RPMI8226 (cell line): ENCODE data around the gene GLIPR1.
"Not testable (repeated sequence)": the region's sequence is repeated elsewhere in the genome, so short reads cannot be mapped to it uniquely, and the experiment has no call there.

Source experiments
- DNase-seq: peaks from one replicate; pipeline ENCODE4 v3.0.0-alpha.2; 2015

The GLIPR1 gene

DNA sequence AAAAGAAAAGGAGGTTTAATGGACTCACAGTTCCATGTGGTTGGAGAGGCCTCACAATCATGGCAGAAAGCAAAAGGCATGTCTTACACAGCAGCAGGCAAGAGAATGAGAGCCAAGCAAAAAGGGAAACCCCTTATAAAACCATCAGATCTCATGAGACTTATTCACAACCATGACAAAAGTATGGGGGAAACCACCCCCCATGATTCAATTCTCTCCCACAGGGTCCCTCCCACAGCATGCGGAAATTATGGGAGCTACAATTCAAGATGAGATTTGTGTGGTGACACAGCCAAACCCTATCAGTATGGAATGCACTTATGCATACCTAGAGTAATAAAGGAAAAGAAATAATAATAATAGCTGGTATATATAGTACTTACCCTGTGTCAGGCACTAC is 4.5 kb upstream of the GLIPR1 start:
- DNase-seq: no peak

DNA sequence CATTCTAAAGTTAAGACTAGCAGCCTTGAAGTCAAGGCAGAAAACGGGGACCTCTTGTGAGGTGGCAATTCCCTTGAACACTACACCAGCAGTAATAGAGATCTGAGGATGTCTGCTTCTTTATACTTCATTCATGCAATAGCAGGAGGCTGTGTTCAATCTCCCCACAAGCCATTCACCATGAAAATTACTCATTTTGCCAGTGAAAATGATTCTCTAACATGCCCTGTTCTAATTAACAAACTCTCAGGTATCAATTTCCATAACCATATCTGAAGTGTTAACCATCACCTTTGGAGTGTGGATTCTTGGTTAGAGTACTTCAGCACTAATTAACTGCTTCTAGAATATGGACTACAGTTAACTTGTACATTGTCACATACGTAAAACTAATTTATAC is 3.4 kb upstream of the GLIPR1 start:
- DNase-seq: no peak

DNA sequence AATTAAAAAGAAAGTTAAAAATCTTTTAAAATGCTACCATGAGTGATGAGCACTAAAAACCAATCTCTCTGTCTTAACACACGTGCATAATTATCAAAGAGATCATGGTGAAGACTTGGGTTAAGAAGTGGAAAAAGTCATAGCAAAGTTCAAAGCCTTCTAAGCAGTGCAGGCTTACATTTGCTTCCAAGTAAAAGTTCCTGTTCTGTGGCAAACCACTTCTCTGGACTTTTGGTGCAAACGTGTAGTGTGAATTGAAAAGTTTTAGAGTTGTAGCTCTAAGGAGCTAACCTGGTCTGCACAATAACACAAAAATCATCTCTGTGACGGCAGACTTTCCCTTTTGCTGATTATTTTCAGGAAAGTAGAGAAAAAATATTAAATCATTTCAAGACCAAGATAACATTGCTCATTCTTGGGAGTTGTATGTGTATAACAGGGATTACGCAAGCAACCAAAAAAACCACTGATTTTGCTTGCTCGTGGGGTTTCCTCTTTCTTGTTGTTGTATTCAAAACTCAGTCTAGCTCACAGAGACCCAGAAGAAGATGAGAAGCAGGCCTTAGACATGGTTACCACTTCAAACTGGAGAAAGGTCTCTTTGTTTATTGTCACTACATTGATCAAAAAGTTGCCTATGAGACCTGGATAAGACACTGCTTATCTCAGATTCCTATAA is 2.3 kb upstream of the GLIPR1 start:
- DNase-seq: no peak

DNA sequence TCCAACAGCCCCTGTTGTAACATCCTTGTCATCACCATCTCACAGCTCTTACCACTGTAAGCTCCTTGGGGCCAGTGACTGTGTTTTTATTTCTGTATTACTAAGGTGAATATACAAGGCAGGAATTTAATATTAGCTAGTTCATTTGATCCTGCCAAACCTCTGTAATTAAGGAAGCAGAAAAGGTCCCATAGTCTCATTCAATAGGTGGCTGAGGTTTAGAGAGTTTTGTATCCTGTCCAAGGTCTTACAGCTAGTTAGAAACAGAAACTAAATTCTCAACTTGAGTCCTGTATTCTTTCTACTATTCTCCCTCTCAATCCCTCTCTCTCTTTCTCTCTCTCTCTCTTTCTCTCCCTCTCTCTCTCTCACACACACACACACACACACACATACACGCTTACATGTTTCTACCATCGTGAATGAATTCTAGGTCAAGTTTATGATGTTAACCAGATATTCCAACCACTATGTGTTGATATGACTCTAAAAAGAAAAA is 543 bp upstream of the GLIPR1 start:
- DNase-seq: peak; percentile 17

DNA sequence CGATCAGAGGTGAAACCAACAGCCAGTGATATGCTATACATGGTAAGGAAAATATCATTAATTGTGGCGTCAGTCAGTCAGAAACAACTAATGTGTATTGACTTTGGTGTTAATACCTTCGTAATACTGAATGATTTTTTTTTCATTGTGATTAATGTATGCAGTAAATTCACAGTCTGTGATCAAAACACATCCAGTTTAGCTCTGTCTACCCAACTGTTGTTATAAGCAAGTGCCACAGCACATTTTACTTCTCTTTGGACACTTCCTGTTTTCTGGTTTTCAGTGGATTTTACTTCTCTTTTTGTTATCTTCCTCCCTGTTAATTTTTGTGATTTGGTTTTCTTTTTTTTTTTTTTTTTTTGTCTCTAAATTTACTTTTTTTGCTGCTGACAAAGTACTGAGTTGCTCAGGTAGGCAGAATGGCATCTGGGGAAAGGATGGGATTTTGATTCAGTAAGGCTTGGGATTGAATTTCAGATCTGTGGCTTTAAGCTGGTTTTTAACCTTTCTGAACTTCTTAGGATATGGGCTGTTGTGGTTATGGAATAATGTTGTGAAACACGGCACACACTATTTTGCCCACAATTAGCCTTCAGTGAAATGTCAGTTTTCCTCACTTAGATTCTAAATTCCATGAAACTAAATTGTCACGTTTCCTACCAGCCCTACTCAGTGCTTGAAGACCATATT is 604 bp downstream of the GLIPR1 start:
- DNase-seq: peak; percentile 26

DNA sequence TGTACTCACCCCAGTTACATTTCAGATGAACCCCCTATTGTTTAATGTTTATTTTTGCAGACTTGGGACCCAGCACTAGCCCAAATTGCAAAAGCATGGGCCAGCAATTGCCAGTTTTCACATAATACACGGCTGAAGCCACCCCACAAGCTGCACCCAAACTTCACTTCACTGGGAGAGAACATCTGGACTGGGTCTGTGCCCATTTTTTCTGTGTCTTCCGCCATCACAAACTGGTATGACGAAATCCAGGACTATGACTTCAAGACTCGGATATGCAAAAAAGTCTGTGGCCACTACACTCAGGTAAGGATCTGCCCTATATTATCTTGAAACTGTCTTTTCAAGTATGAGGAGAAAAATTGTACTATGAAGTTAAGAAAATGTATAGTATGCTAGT is 1.2 kb downstream of the GLIPR1 start:
- no peak for DNase-seq

DNA sequence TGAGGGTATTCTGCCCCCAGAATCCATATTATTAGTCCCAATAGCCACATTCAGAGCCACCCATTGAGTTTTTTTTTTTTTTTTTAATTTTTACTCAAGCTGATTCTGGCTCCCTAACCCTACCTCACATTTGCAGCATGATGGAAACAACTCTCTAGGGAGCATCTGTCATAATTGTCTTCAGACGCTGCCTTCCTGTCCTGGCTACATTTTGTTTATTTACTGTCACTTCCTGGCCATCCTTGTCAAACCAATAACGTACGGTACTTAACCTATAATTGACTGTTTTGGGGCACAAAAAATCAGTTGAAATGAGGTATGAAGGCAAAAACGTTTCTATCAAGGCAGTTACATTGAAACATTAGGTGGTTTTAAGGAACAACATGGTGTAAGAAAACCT is 2.1 kb downstream of the GLIPR1 start:
- DNase-seq: no peak

DNA sequence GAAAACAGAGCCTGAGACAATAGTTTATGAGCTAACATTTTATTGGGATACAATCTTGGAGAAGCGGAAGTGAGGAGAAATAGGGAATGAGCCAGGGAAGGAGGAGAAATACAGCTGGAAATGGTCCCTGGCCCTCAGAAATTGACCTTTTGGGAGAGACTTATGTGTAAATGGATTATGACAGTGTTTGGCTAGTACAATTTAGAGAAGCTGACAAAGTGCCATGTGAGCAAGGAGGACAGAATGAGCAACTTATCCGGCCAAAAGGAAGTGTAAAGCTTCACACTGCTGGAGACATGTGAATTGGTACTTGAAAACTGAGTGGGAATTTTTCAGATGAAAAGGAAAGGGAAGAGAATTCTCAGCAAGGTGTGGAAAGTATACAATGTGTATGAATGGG is 2.9 kb downstream of the GLIPR1 start:
- DNase-seq: no peak

DNA sequence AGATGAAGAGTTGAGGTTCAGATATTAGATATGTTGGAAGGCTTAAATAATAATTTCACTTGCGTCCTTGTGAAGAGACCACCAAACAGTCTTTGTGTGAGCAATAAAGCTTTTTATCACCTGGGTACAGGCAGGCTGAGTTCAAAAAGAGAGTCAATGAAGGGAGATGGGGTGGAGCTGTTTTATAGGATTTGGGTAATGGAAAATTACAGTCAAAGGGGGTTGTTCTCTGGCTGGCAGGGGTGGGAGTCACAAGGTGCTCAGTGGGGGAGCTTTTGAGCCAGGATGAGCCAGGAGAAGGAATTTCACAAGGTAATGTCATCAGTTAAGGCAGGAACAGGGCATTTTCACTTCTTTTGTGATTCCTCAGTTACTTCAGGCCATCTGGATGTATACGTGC is 3.9 kb downstream of the GLIPR1 start:
- not testable (repeated sequence) for DNase-seq

DNA sequence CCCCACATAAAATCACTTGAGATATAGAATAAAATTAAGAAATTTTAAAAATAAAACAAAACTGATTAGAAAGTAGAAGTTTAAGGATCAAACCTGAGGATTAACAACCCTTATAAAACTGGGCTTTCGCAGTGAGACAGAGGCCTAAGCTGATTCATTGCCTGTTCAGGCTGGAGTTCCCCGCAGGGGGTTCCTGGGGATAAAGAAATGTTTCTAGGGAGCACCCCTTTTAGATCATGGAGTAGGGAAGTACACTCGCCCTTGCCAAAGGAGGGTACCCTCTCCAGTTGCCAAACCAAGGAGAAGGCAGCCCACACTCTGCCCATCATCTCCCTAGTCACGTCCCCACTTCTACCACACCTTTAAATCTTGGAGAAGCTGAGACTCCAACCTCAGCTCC is 6.8 kb downstream of the GLIPR1 start:
- DNase-seq: no peak

DNA sequence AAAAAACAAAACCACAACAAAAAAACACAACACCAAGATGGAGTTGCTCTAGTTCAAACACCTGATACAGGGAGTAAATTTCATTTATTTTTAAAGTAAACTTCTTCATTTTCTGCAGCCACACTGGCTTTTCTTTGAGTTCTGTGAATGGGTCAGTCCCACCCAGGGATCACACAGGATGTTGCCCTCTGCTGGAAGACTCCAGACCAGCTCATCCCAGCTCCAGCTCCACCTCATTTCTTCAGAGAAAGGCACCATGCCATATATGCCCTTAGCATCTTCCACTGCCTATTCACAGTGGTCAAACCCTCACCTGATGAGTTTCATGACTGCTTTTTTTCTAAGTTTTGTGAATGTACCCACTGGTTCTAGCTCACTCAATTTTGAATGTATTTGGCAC is 8.0 kb downstream of the GLIPR1 start:
- DNase-seq: peak; percentile 22

DNA sequence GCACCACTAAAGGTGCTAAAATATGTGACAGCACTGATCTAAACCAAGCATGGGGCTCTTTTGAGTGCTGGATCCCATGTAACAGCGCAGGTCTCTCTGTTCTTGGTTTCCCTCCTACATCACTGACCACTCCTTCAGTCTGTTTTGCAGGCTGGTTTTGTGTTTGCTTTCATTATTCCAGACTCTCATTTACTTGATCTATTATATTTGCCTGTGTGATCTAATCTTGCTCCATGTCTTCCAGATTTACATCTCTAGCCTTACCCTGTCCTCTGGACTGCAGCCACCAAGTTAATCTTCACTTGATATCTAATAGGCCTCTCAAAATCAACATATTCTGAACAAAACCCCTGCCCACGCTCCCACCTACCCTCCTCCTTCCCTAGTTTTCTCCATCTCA is 8.6 kb downstream of the GLIPR1 start:
- no peak for DNase-seq

DNA sequence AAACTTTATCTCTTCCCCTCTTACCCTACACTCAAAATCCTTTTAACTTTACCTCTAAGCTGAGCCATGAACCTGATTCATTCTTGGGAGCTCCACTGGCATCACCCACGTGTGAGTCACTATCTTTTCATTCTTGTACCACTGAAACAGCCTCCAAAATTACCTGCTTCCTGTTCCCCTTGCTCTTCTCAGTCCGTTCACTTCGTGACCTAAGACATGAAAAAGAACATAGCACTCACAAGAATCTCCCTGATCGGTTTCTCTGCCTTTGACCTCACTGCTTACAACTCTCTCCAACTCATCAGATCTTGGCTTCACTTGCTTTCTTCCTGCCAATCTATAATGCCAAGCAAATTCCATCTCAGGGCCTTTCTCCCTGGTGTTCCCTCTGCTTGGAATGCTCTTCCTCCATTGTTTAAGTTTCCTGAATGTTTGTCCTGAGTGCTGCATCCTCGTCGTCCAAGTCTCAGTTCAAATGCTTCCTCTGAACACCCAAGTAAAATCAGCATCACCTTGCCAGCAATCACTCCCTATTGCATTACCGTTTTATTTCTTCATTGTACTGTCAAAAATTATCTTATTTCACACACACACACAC is 9.2 kb downstream of the GLIPR1 start:
- no peak for DNase-seq

DNA sequence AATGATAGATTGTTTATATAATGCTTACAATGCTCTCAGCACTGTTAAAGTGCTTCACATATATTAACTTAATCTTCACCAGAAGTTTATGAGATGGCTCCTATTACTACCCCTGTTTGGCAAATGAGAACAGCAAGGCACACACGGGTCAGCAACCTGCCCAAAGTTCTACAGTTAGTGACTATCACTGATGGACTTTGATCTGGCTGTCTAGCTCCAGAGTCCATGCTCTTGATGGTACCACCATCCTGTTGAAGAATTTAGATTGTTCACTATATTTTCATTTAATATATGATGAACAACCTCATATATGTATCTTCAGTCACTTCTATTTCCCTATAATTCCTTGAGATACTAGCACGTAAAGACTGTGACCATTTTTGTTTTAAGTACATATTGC is 10.6 kb downstream of the GLIPR1 start:
- no peak for DNase-seq

DNA sequence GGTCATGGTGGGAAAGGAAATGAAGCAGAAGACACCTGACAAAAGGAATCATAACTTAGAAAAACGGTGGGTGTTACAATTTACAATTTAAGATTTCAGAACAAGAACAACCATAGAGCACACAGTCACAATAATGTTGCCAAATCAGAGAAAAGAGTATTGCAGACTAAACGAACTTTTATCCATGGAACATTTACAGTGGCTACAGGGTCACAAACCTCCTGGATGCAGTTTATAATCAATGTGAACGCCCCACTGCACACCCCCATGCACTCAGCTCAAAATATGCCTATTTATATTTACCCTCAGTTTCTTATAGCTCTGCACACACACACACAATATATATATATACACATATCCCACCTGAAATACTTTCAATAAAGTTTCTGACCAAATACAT is 22.9 kb downstream of the GLIPR1 start:
- DNase-seq: no peak

DNA sequence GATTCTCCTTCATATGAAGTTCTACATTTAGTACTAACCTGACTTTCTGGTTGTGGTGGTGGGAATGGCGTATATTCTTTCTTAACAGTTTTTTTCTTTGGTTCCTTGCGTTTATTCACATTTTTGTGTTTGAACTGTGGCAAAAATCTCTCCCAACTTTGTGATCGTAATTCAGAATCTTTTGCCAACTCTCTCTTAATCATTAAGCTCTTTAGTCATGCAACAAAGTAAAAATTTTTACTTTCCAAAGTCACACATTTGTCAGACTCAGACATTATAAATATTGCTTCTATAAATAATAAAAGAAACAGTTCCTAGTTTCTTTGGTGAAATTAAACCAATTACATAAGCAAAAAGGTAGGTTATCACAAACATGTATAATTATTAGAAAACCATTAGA is 23.3 kb downstream of the GLIPR1 start:
- no peak for DNase-seq

DNA sequence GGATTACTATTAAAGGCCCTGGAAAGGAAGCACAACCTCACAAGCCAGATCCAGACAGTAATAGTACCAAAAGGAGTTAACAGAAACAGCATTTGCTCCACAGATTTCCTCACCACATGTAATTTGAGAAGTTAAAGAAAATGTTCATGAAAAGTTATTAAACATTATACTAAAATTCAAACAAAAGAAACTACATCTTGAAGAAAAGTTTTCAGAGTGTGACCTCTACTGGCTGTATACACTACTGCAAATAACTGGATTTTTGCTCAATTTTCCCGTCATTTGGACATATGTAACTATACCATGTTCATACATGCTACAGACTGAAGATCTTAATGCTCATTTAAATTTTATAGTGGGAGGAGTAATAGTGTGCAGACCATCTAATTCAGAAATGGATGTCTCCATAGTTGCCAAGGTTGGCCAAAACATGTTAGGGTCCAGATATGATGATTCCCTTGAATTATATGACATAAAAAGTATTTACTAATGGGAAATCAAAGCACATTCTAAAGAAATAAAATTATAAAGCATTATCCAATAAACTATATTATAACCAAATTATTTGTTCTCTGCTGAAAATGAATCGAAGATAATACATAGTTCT is 25.3 kb downstream of the GLIPR1 start:
- peak; percentile 30 for DNase-seq

DNA sequence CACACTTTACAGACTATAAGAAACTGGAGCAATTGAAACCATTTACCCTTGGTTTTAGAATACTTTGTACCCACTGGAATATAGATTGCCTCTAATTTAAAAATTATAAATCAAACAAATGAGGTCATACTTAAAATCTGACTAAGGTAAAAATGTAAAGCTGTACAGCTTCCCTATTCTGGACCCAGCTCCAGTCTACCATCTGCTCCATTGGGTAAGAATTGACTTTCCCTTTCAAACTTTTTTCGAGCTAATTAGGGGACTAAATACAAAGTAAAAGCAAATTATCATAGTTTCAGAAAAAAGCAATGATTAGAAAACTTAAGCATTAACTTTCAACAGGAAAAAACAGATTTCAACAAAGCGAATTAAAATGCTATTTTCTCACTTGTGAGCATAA is 26.5 kb downstream of the GLIPR1 start:
- no peak for DNase-seq

DNA sequence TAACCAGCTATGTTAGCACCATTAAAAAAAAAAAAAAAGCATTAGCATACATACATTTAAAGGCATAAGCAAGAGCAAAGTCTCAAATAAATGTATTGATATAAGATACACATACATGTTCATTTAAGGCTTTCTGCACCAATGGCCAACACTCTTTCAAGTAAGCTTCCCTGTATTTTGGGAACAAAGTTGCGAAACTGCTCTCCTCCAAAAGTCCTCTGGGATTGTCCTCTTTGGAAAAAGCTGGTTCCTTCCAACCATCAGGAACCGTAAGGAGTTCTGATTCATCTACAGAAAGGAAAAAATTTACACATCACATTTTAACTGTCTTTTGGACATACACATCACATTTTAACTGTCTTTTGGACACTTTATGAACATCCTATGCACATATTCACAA is 27.6 kb downstream of the GLIPR1 start:
- no peak for DNase-seq

DNA sequence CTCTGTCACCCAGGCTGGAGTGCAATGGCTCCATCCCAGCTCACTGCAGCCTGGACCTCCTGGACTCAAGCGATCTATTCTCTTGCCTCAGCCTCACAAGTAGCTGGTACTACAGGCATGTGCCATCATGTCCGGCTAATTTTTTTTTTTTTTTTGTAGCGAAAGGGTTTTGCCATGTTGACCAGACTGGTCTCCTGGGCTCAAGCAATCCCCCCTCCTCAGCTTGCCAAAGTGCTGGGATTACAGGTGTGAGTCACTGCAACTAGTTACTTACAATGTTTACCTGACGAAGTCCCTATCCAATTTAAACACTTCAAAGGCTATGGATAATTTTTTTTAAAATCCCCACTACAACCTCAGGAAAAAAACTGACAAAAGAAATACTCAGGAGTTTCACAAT is 29.1 kb downstream of the GLIPR1 start:
- DNase-seq: no peak

DNA sequence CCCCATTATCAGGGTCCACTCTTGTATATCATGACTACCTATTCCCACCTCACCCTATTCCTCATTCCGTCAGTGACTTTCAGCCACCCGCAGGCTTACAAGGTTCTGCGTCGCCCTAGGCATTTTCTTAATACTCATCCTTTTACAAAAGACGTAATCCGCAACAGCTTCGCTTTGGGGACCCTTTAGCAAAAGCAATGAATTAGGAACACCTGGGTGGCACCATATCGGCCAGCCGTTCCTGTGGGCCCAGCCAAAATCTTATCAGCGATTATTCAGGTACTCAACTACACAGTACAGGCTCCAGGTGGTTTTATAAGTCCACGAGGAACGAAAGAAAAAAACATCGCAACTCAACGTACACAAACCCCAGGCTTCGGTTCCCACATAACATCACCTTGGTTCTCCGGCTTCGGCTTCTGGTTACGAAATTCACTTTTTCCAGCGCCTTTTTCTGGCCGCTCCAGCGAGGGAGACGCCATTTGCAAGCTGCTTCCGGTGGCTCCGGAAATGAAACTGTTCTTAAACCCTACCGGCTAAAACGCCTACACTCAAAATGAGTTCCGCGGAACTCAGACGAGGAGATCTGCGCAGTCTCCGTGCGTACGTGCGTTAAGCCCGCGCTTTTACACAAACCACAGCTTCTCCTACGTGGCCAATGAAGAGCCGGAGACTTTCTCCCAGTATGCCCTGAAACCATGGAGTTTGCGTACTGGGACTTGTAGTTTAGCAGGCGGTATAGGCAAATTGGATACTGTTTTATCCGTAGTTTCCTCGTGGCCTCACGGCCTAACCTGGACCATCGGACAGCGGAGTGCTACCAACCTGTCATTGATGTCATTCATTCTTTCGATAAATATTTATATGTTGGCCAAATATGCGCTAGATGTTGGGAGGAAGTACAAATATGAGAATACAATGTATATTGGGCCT is 30.8 kb downstream of the GLIPR1 start, which contains the start of gene KRR1:
KRR1 (minus strand) TSS at position 494 of the 933 bp plus-strand sequence; CDS start at position 482, 12 bp downstream.
- DNase-seq: peak; percentile 96

DNA sequence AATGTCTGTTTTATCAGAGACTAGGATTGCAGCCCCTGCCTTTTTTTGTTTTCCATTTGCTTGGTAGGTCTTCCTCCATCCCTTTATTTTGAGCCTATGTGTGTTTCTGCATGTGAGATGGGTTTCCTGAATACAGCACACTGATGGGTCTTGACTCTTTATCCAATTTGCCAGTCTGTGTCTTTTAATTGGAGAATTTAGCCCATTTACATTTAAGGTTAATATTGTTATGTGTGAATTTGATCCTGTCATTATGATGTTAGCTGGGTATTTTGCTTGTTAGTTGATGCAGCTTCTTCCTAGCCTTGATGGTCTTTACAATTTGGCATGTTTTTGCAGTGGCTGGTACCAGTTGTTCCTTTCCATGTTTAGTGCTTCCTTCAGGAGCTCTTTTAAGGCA is 40.7 kb downstream of the GLIPR1 start:
- DNase-seq: not testable (repeated sequence)

DNA sequence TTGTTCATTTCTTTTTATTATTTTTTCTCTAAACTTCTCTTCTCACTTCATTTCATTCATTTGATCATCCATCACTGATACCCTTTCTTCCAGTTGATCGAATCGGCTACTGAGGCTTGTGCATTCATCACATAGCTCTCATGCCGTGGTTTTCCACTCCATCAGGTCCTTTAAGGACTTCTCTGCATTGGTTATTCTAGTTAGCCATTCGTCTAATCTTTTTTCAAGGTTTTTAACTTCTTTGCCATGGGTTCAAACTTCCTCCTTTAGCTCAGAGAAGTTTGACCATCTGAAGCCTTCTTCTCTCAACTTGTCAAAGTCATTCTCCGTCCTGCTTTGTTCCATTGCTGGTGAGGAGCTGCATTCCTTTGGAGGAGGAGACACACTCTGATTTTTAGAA is 41.6 kb downstream of the GLIPR1 start:
- not testable (repeated sequence) for DNase-seq
